Tibial nerve (tissue), 4 donors: Measurements from ENCODE around the gene CHD2. TPM values are rescaled to one million over a fixed set of nuclear protein-coding genes. Genes with fewer than 3 reads are reported as not detected.
A peak's percentile ranks its signal among the peaks of the same experiment; 100 is the strongest.

Experiments used
- DNase-seq, 2 donors: peaks; one replicate each; pipeline ENCODE4 v3.0.0-alpha.2; 2019; ENCODE audit warnings: low spot score in 2 of 2
- H3K27ac ChIP-seq, 4 donors: fragments of 200-600 bp; sonication (generic) in 3 of 4; one replicate each; pipeline ENCODE4 v1.5.1; 2017 to 2019; ENCODE audit warnings: mild to moderate bottlenecking in 1 of 4
- H3K27me3 ChIP-seq, 2 donors: fragments of 200-600 bp; sonication (generic) in 1 of 2; one replicate each; pipeline versions ENCODE4 v1.5.1 to v1.6.0; 2017 to 2019
- H3K36me3 ChIP-seq, 3 donors: fragments of 200-600 bp; sonication (generic); one replicate each; pipeline ENCODE4 v1.5.1; 2018 to 2019
- H3K4me1 ChIP-seq, 4 donors: fragments of 200-600 bp; sonication (generic) in 3 of 4; one replicate each; pipeline ENCODE4 v1.5.1; 2017 to 2019
- H3K4me3 ChIP-seq, 4 donors: fragments of 200-600 bp; sonication (generic) in 3 of 4; one replicate each; pipeline ENCODE4 v1.5.1; 2017 to 2019; ENCODE audit warnings: mild to moderate bottlenecking in 1 of 4, moderate library complexity in 1 of 4
- H3K9me3 ChIP-seq, 4 donors: fragments of 200-600 bp; sonication (generic) in 3 of 4; one replicate each; pipeline ENCODE4 v1.5.1; 2017 to 2019
- CTCF ChIP-seq, 5 experiments: fragments of 200-600 bp in 3 of 5; fragments of 450-650 bp in 2 of 5; sonication (generic) in 3 of 5; IDR thresholded peaks; one replicate each; pipeline ENCODE4 v1.5.1; 2016 to 2019; ENCODE audit warnings: antibody characterized with exemption in 5 of 5, mild to moderate bottlenecking in 3 of 5, moderate library complexity in 2 of 5
- EP300 ChIP-seq, 2 donors: sonication (generic); formaldehyde crosslinking; IDR thresholded peaks; one replicate each; pipeline ENCODE4 v1.6.1; 2017; ENCODE audit warnings: antibody characterized with exemption in 2 of 2, mild to moderate bottlenecking in 1 of 2
- POLR2A ChIP-seq, 2 donors: fragments of 450-650 bp; IDR thresholded peaks; one replicate each; pipeline ENCODE4 v1.6.1; 2017; ENCODE audit warnings: antibody characterized with exemption in 2 of 2, mild to moderate bottlenecking in 2 of 2, moderate library complexity in 2 of 2
- WGBS, 2 donors: methylation state at CpG; one replicate each; pipeline ENCODE4 v1.1.5; 2018; 5-methylcytosine and 5-hydroxymethylcytosine counted together
- total RNA-seq, 4 donors: library from RNA; depleted of rRNA; stranded (reverse); fragments of >200 nt; gene quantifications; one replicate each; pipeline ENCODE4 v1.1.0, GENCODE V29; 2016

CHD2 gene
- total RNA-seq, 4 donors from 2014 or later, result 96.5 to 133 (median 102) TPM

- Histone ChIP-seq H3K9me3 (no peaks in the 10 kb centered on the region), H3K4me1 (peaks cover 0 to 56% (median 0%) of the 10 kb centered on the region in 4 donors), H3K27me3 (no peaks in the 10 kb centered on the region), H3K36me3 (peaks cover 0 to 45% (median 0%) of the 10 kb centered on the region in 3 donors), H3K4me3 (no peak overlapping the region), H3K27ac (no peak overlapping the region)
- no peak for DNase-seq
- TF ChIP-seq POLR2A (IDR thresholded peaks at IDR 0.05) (no peak), EP300 (IDR thresholded peaks at IDR 0.05) (no peak), CTCF (IDR thresholded peaks at IDR 0.05) (no peak)
- WGBS, 2 donors, result 72 to 77% methylated on average over 9 to 11 of the region's 11 CpGs
Measured at GRCh38 chr15:93055211-93055610, 155.1 kb downstream of the CHD2 start.

- Histone ChIP-seq H3K9me3 (no peaks in the 10 kb centered on the region), H3K4me1 (peaks cover 0 to 65% (median 8%) of the 10 kb centered on the region in 4 donors), H3K4me3 (no peak overlapping the region), H3K36me3 (peaks cover 0 to 29% (median 0%) of the 10 kb centered on the region in 3 donors), H3K27me3 (no peaks in the 10 kb centered on the region), H3K27ac (no peak overlapping the region)
- TF ChIP-seq EP300 (IDR thresholded peaks at IDR 0.05) (no peak), CTCF (IDR thresholded peaks at IDR 0.05) (no peak), POLR2A (IDR thresholded peaks at IDR 0.05) (no peak)
- DNase-seq, result no peak
- 79 to 87% methylated on average over 6 to 7 of the region's 7 CpGs for WGBS, 2 donors
Measured at GRCh38 chr15:93056836-93057235, 156.7 kb downstream of the CHD2 start.

GRCh38 chr15:93057618-93058017 is 157.5 kb downstream of the CHD2 start:
- no peak for DNase-seq
- peaks cover 0 to 70% (median 8%) of the 10 kb centered on the region in 4 donors for H3K4me1 ChIP-seq
- no peaks in the 10 kb centered on the region for H3K27me3 ChIP-seq
- TF ChIP-seq CTCF (IDR thresholded peaks at IDR 0.05) (no peak), EP300 (IDR thresholded peaks at IDR 0.05) (no peak), POLR2A (IDR thresholded peaks at IDR 0.05) (no peak)
- 80 to 81% methylated on average over 8 of the region's 8 CpGs for WGBS, 2 donors
- peak overlapping the region in 1 of 4 donors; percentile 33 for H3K27ac ChIP-seq
- H3K9me3 ChIP-seq, result no peaks in the 10 kb centered on the region
- H3K36me3 ChIP-seq, result peaks cover 0 to 21% (median 0%) of the 10 kb centered on the region in 3 donors
- no peak overlapping the region for H3K4me3 ChIP-seq

GRCh38 chr15:93058128-93058527 is 158.0 kb downstream of the CHD2 start:
- Histone ChIP-seq H3K4me1 (peaks cover 0 to 75% (median 8%) of the 10 kb centered on the region in 4 donors), H3K36me3 (peaks cover 0 to 16% (median 0%) of the 10 kb centered on the region in 3 donors), H3K4me3 (no peak overlapping the region), H3K27ac (no peak overlapping the region), H3K9me3 (no peaks in the 10 kb centered on the region), H3K27me3 (no peaks in the 10 kb centered on the region)
- TF ChIP-seq CTCF (IDR thresholded peaks at IDR 0.05), result no peak
- 72 to 73% methylated on average over 8 of the region's 8 CpGs for WGBS, 2 donors
- DNase-seq, result no peak

GRCh38 chr15:93058904-93059427 is 158.8 kb downstream of the CHD2 start:
- Histone ChIP-seq H3K27me3 (no peaks in the 10 kb centered on the region), H3K36me3 (peaks cover 0 to 15% (median 0%) of the 10 kb centered on the region in 3 donors), H3K9me3 (no peaks in the 10 kb centered on the region), H3K4me3 (no peak overlapping the region), H3K4me1 (peaks cover 0 to 83% (median 8%) of the 10 kb centered on the region in 4 donors), H3K27ac (no peak overlapping the region)
- TF ChIP-seq CTCF (IDR thresholded peaks at IDR 0.05) (no peak), EP300 (IDR thresholded peaks at IDR 0.05) (no peak), POLR2A (IDR thresholded peaks at IDR 0.05) (no peak)
- 72 to 79% methylated on average over 18 of the region's 18 CpGs for WGBS, 2 donors
- DNase-seq, result no peak
